HG03354 (cell line): Measurements from ENCODE around the gene RACK1.

Experiments
- ATAC-seq: cut with Tn5 transposase; IDR thresholded peaks from one replicate; pipeline ENCODE4 v1.9.1; 2021; ENCODE audit warnings: mild to moderate bottlenecking; ENCODE audit not compliant: unreplicated experiment, poor library complexity, severe bottlenecking

RACK1 gene

GRCh38 chr5:181235323-181235688, 8.4 kb downstream of the RACK1 start:
- ATAC-seq: no peak

- no peak for ATAC-seq
These were observed 9.0 kb downstream of the RACK1 start for GRCh38 chr5:181234455-181235306.

GRCh38 chr5:181233801-181234454, 9.8 kb downstream of the RACK1 start:
- no peak for ATAC-seq

GRCh38 chr5:181233088-181233800, 10.5 kb downstream of the RACK1 start:
- no peak for ATAC-seq

- no peak for ATAC-seq
These were observed 11.1 kb downstream of the RACK1 start for GRCh38 chr5:181232593-181232992.

GRCh38 chr5:181231432-181231831, 12.3 kb downstream of the RACK1 start:
- ATAC-seq: no peak

GRCh38 chr5:181230551-181230950, 13.2 kb downstream of the RACK1 start:
- no peak for ATAC-seq

- no peak for ATAC-seq
These were observed 13.7 kb downstream of the RACK1 start for GRCh38 chr5:181229996-181230395.

GRCh38 chr5:181224390-181225229, 19.1 kb downstream of the RACK1 start:
- no peak for ATAC-seq

- ATAC-seq: peak; percentile 1
These were observed 19.8 kb downstream of the RACK1 start for GRCh38 chr5:181223729-181224389.

GRCh38 chr5:181223058-181223728, 20.5 kb downstream of the RACK1 start, which contains the start of gene TRIM41:
Gene TRIM41, plus strand, starts transcription at chr5:181223281. Its CDS starts 719 bp downstream, at chr5:181224000.
- ATAC-seq: peak; percentile 73

- ATAC-seq: peak; percentile 8
These were observed 21.1 kb downstream of the RACK1 start for GRCh38 chr5:181222630-181223057.

- ATAC-seq: peak; percentile 29
These were observed 21.7 kb downstream of the RACK1 start for GRCh38 chr5:181221792-181222629.

GRCh38 chr5:181221105-181221791, 22.5 kb downstream of the RACK1 start:
- no peak for ATAC-seq

GRCh38 chr5:181220178-181220515, 23.6 kb downstream of the RACK1 start:
- ATAC-seq: no peak

- no peak for ATAC-seq
These were observed 24.2 kb downstream of the RACK1 start for GRCh38 chr5:181219262-181220177.
